H1 (cell line): Measurements from ENCODE around the gene PRRT1. TPM values are rescaled to one million over a fixed set of nuclear protein-coding genes. Genes with fewer than 3 reads are reported as not detected.

Source experiments
- CTCF ChIA-PET: fragments of 300-600 bp; sonication (Branson Sonifier 250); formaldehyde crosslinking; loops from one replicate; lab custom pipeline; 2021; ENCODE audit not compliant: partially characterized antibody; lab: Charles Lee
- POLR2A ChIA-PET: fragments of 300-600 bp; sonication (Branson Sonifier 250); formaldehyde crosslinking; loops from one replicate; lab custom pipeline; 2021; ENCODE audit warnings: inconsistent platforms; ENCODE audit not compliant: partially characterized antibody; lab: Charles Lee
- DNase-seq, 2 experiments: peaks; one replicate each; pipeline versions ENCODE4 v3.0.0 to v3.0.0-alpha.2; 2010 to 2022; ENCODE audit warnings: low spot score in 2 of 2, low read depth in 1 of 2, mixed read lengths in 1 of 2
- FAIRE-seq: peaks from 2 replicates; lab custom pipeline; 2011; peaks lifted over from hg19 to GRCh38; lab: Jason Lieb, UNC
- H2AFZ ChIP-seq: 2 replicates; pipeline ENCODE4 v1.8.1; 2012; ENCODE audit warnings: low read length, inconsistent platforms
- H2AK5ac ChIP-seq: 2 replicates; pipeline ENCODE4 v1.6.1; 2013; ENCODE audit warnings: low read depth, low read length
- H2BK120ac ChIP-seq: replicated peaks from 2 replicates; pipeline ENCODE3; 2013; ENCODE audit warnings: low read depth, low read length, inconsistent platforms
- H2BK12ac ChIP-seq: 2 replicates; pipeline ENCODE4 v1.6.1; 2013; ENCODE audit warnings: low read depth, low read length
- H2BK15ac ChIP-seq: 2 replicates; pipeline ENCODE4 v1.6.1; 2013; ENCODE audit warnings: low read length
- H2BK20ac ChIP-seq: 2 replicates; pipeline ENCODE4 v1.6.1; 2013; ENCODE audit warnings: low read length
- H2BK5ac ChIP-seq: 2 replicates; pipeline ENCODE4 v1.6.1; 2013; ENCODE audit warnings: low read depth, low read length
- H3K14ac ChIP-seq: 2 replicates; pipeline ENCODE4 v1.6.1; 2013; ENCODE audit warnings: inconsistent platforms; ENCODE audit not compliant: insufficient read length
- H3K18ac ChIP-seq: 2 replicates; pipeline ENCODE4 v1.6.1; 2013; ENCODE audit warnings: low read length; ENCODE audit errors: extremely low read depth
- H3K23ac ChIP-seq: 2 replicates; pipeline ENCODE4 v1.6.1; 2013; ENCODE audit warnings: inconsistent platforms; ENCODE audit not compliant: insufficient read length
- H3K23me2 ChIP-seq: 2 replicates; pipeline ENCODE4 v1.6.1; 2013; ENCODE audit warnings: low read depth, low read length
- H3K27ac ChIP-seq: 2 replicates; pipeline ENCODE4 v1.6.1; 2011; ENCODE audit warnings: low read depth, low read length, inconsistent platforms
- H3K27me3 ChIP-seq, 4 experiments: replicated peaks in 1 of 4; 1 replicate in 1 of 4; 2 replicates in 3 of 4; pipeline versions ENCODE4 v1.6.1 to v1.8.1; 2011 to 2013; ENCODE audit warnings: low read length in 3 of 4, mild to moderate bottlenecking in 3 of 4, inconsistent platforms in 2 of 4, mixed read lengths in 2 of 4, moderate library complexity in 1 of 4; ENCODE audit not compliant: control insufficient read depth in 3 of 4, insufficient read depth in 3 of 4; ENCODE audit errors: extremely low read depth in 1 of 4
- H3K36me3 ChIP-seq, 4 experiments: 2 replicates each; pipeline versions ENCODE4 v1.6.1 to v1.8.1; 2011 to 2013; ENCODE audit warnings: mild to moderate bottlenecking in 4 of 4, low read length in 3 of 4, moderate library complexity in 2 of 4, control low read depth in 1 of 4, inconsistent platforms in 1 of 4; ENCODE audit not compliant: insufficient read depth in 4 of 4, control insufficient read depth in 2 of 4
- H3K4ac ChIP-seq: replicated peaks from 2 replicates; pipeline ENCODE3; 2013; ENCODE audit warnings: low read length, low read depth, mixed read lengths, inconsistent platforms; ENCODE audit not compliant: insufficient read length
- H3K4me1 ChIP-seq, 4 experiments: replicated peaks in 1 of 4; 1 replicate in 1 of 4; 2 replicates in 3 of 4; pipeline versions ENCODE4 v1.6.1 to v1.8.1; 2011 to 2013; ENCODE audit warnings: low read length in 3 of 4, inconsistent platforms in 2 of 4, mixed read lengths in 1 of 4; ENCODE audit not compliant: insufficient read depth in 4 of 4, control insufficient read depth in 3 of 4
- H3K4me2 ChIP-seq, 2 experiments: 2 replicates each; pipeline versions ENCODE4 v1.6.1 to v1.8.1; 2011 to 2013; ENCODE audit warnings: low read depth in 2 of 2, low read length in 2 of 2, control low read depth in 1 of 2, inconsistent platforms in 1 of 2, mild to moderate bottlenecking in 1 of 2; ENCODE audit not compliant: insufficient read depth in 1 of 2
- H3K4me3 ChIP-seq, 4 experiments: fragments of 200-600, 300-600 bp in 1 of 4; sonication (generic), shearing (Covaris generic), sonication (Bioruptor Twin) in 1 of 4; 2 replicates each; pipeline versions ENCODE4 v1.5.1 to v1.8.1; 2011 to 2016; ENCODE audit warnings: low read length in 4 of 4, low read depth in 3 of 4, control low read depth in 2 of 4, inconsistent platforms in 2 of 4, mild to moderate bottlenecking in 2 of 4, mixed read lengths in 1 of 4, moderate library complexity in 1 of 4; ENCODE audit not compliant: insufficient read depth in 2 of 4; ENCODE audit errors: extremely low read depth in 1 of 4
- H3K56ac ChIP-seq: replicated peaks from 2 replicates; pipeline ENCODE3; 2013; ENCODE audit warnings: low read depth, mild to moderate bottlenecking, mixed read lengths, low read length, inconsistent platforms; ENCODE audit not compliant: insufficient read length
- H3K79me1 ChIP-seq: 2 replicates; pipeline ENCODE4 v1.6.1; 2013; ENCODE audit warnings: low read depth, low read length, control low read depth
- H3K79me2 ChIP-seq, 2 experiments: 2 replicates each; pipeline versions ENCODE4 v1.6.1 to v1.8.1; 2012 to 2013; ENCODE audit warnings: low read length in 2 of 2, mild to moderate bottlenecking in 2 of 2, inconsistent platforms in 1 of 2; ENCODE audit not compliant: insufficient read depth in 2 of 2, control insufficient read depth in 1 of 2
- H3K9ac ChIP-seq, 4 experiments: replicated peaks in 1 of 4; 1 replicate in 1 of 4; 2 replicates in 3 of 4; pipeline versions ENCODE4 v1.6.1 to v1.8.1; 2011 to 2013; ENCODE audit warnings: low read depth in 3 of 4, low read length in 3 of 4, control low read depth in 2 of 4, mild to moderate bottlenecking in 2 of 4, moderate library complexity in 2 of 4, inconsistent platforms in 1 of 4; ENCODE audit errors: extremely low read depth in 1 of 4
- H3K9me3 ChIP-seq, 2 experiments: 2 replicates each; pipeline versions ENCODE4 v1.6.1 to v1.8.1; 2012 to 2013; ENCODE audit warnings: mild to moderate bottlenecking in 2 of 2, moderate library complexity in 2 of 2, control low read depth in 1 of 2, inconsistent platforms in 1 of 2, low read depth in 1 of 2, low read length in 1 of 2, mixed read lengths in 1 of 2; ENCODE audit not compliant: insufficient read depth in 2 of 2
- H4K20me1 ChIP-seq, 2 experiments: replicated peaks in 1 of 2; 2 replicates each; pipeline versions ENCODE3 to v1.8.1; 2011 to 2013; ENCODE audit warnings: inconsistent platforms in 2 of 2, low read length in 2 of 2, mild to moderate bottlenecking in 1 of 2; ENCODE audit not compliant: insufficient read depth in 2 of 2, control insufficient read depth in 1 of 2
- H4K5ac ChIP-seq: 2 replicates; pipeline ENCODE4 v1.6.1; 2013; ENCODE audit warnings: low read length, low read depth, mixed read lengths, inconsistent platforms; ENCODE audit not compliant: insufficient read length
- H4K8ac ChIP-seq: 2 replicates; pipeline ENCODE4 v1.8.0; 2013; ENCODE audit warnings: mild to moderate bottlenecking, moderate library complexity, low read length, inconsistent platforms; ENCODE audit not compliant: insufficient read depth; ENCODE audit errors: extremely low read depth
- H4K91ac ChIP-seq: replicated peaks from 2 replicates; pipeline ENCODE3; 2013; ENCODE audit warnings: low read length, mixed read lengths, inconsistent platforms; ENCODE audit not compliant: insufficient read length
- ASH2L ChIP-seq: fragments of 200-600, 300-600 bp; sonication (generic); IDR thresholded peaks from one replicate; pipeline ENCODE4 v1.7.1; 2017; ENCODE audit warnings: low read length
- SIN3A ChIP-seq, 2 experiments: IDR thresholded peaks in 1 of 2; conservative IDR thresholded peaks in 1 of 2; 2 replicates each; pipeline ENCODE4 v1.6.1; 2011 to 2012; ENCODE audit warnings: low read length in 2 of 2, improper control_type of control experiment in 1 of 2, low read depth in 1 of 2, mild to moderate bottlenecking in 1 of 2
- WGBS, 2 experiments: shearing (Covaris generic) in 1 of 2; methylation state at CpG; one replicate each; pipeline versions ENCODE4 v1.1.6 to v1.1.7; 2013 to 2015; ENCODE audit warnings: low lambda C conversion rate in 2 of 2, mixed read lengths in 2 of 2, inconsistent platforms in 1 of 2, low coverage in 1 of 2, missing lambda C conversion rate in 1 of 2; ENCODE audit not compliant: insufficient replicate concordance in 2 of 2, insufficient coverage in 1 of 2, insufficient read length in 1 of 2; ENCODE audit errors: extremely low coverage in 1 of 2, missing lambda C conversion rate in 1 of 2; 5-methylcytosine and 5-hydroxymethylcytosine counted together
- polyA plus RNA-seq, 7 experiments: library from polyadenylated mRNA; depleted of rRNA in 3 of 7; stranded (reverse) in 5 of 7; unstranded in 2 of 7; fragments of >200 nt in 5 of 7; fragments of 200-250 nt in 2 of 7; gene quantifications; 1 replicate in 5 of 7; 2 replicates in 1 of 7; 4 replicates in 1 of 7; pipeline versions ENCODE4 v1.2.1 to v1.2.3, GENCODE V29; 2011 to 2013; ENCODE audit warnings: missing spikeins in 2 of 7, mixed read lengths in 2 of 7
- total RNA-seq: library from RNA; stranded (reverse); fragmentation: NEBNext Ultra II Directional; extraction: Animal tissue kit (Norgen Biotek cat#: 25700); gene quantifications from 2 replicates; pipeline ENCODE4 v1.2.1, GENCODE V29; 2021

The PRRT1 gene
- total and polyA plus RNA-seq, 2 of the 8 experiments (the other 6 are each of a cell fraction or from before 2014, with no cell fraction given) = 0.71 to 2.8 TPM

GRCh38 chr6:32105433-32105832 lies 46.3 kb downstream of the PRRT1 start:
- Histone ChIP-seq H4K91ac (no peak overlapping the region), H4K8ac (no peak overlapping the region), H4K5ac (no peak overlapping the region), H3K23me2 (0 out of 2 replicates have a peak, but pooled peaks cover 2% of the 10 kb centered on the region), H2BK5ac (no peak overlapping the region), H3K4me3 (no peak overlapping the region), H3K23ac (no peak overlapping the region), H3K18ac (no peak overlapping the region), H3K4me1 (peaks cover 2 to 13% (median 7%) of the 10 kb centered on the region in 4 experiments), H3K36me3 (no peaks in the 10 kb centered on the region), H3K9ac (no peak overlapping the region), H2BK15ac (no peak overlapping the region), H2BK20ac (no peak overlapping the region), H2BK120ac (no peak overlapping the region), H3K79me2 (no peaks in the 10 kb centered on the region), H2AFZ (no peak overlapping the region), H4K20me1 (peaks cover 2 to 3% of the 10 kb centered on the region in 2 experiments), H3K4me2 (no peak overlapping the region), H3K27ac (no peak overlapping the region), H3K27me3 (peaks cover 0 to 11% (median 4%) of the 10 kb centered on the region in 4 experiments; a peak in 5 of 7 replicates), H3K14ac (no peak overlapping the region), H3K9me3 (no peaks in the 10 kb centered on the region), H3K4ac (no peak overlapping the region), H2BK12ac (no peak overlapping the region), H2AK5ac (no peak overlapping the region), H3K56ac (no peak overlapping the region), H3K79me1 (no peaks in the 10 kb centered on the region)
- DNase-seq (no peak), FAIRE-seq (no peak)
- WGBS, 2 experiments = 79% methylated on average over 4 of the region's 4 CpGs; no CpG with 5 or more reads in 1 of the 2 experiments
- POLR2A ChIA-PET = no interaction called here
- TF ChIP-seq SIN3A (conservative IDR thresholded peaks at IDR 0.05 in 1 of 2, IDR thresholded peaks at IDR 0.05 in 1 of 2; ENCODE audit: low read depth in 1 of 2, low read length in 2 of 2) = peak; percentile 92 to 94
- TF ChIP-seq ASH2L = no peak
- CTCF ChIA-PET = interaction anchor here (2.6 to 6.0 kb wide), 2 partner anchors 9 to 13 kb away, joined by 11 to 49 read pairs; no protein-coding TSS in a partner anchor
